KMS-11 (cell line): ENCODE data around the gene NCOA5.

Experiments
- H2AFZ ChIP-seq: fragments of 200-600 bp; sonication (generic); 2 replicates; pipeline ENCODE4 v1.6.1; 2016; ENCODE audit warnings: antibody characterized with exemption, mixed run types, low read depth
- H3K27ac ChIP-seq: fragments of 200-600 bp; sonication (generic); 2 replicates; pipeline ENCODE4 v1.6.1; 2016; ENCODE audit warnings: mild to moderate bottlenecking, mixed run types
- H3K27me3 ChIP-seq: fragments of 200-600 bp; sonication (generic); 2 replicates; pipeline ENCODE4 v1.6.1; 2017; ENCODE audit warnings: mild to moderate bottlenecking, low read depth, mixed run types, moderate library complexity; ENCODE audit not compliant: insufficient read depth
- H3K36me3 ChIP-seq: fragments of 200-600 bp; sonication (generic); 2 replicates; pipeline ENCODE4 v1.6.1; 2017; ENCODE audit warnings: mild to moderate bottlenecking, mixed run types; ENCODE audit not compliant: insufficient read depth
- H3K4me1 ChIP-seq: fragments of 200-600 bp; sonication (generic); 2 replicates; pipeline ENCODE4 v1.6.1; 2016; ENCODE audit warnings: mild to moderate bottlenecking, low read depth, mixed run types; ENCODE audit not compliant: poor library complexity, severe bottlenecking
- H3K4me2 ChIP-seq: fragments of 200-600 bp; sonication (generic); 2 replicates; pipeline ENCODE4 v1.7.0; 2016; ENCODE audit warnings: mild to moderate bottlenecking, mixed run types
- H3K4me3 ChIP-seq: fragments of 200-600 bp; sonication (generic); IDR thresholded peaks from 2 replicates; pipeline ENCODE4 v1.6.1; 2017; ENCODE audit warnings: low read depth, low read length, mixed read lengths; ENCODE audit not compliant: insufficient read depth
- H3K79me2 ChIP-seq: fragments of 200-600 bp; sonication (generic); 2 replicates; pipeline ENCODE4 v1.6.1; 2016; ENCODE audit warnings: low read depth, mixed run types; ENCODE audit not compliant: insufficient read depth
- H3K9ac ChIP-seq: fragments of 200-600 bp; sonication (generic); 2 replicates; pipeline ENCODE4 v1.6.1; 2016; ENCODE audit warnings: mild to moderate bottlenecking, mixed run types
- H4K20me1 ChIP-seq: fragments of 200-600 bp; sonication (generic); 2 replicates; pipeline ENCODE4 v1.6.1; 2016; ENCODE audit warnings: mild to moderate bottlenecking, mixed run types; ENCODE audit not compliant: insufficient read depth
- TF ChIP-seq, protein P1 (sequence below): fragments of 200-600 bp; sonication (generic); conservative IDR thresholded peaks from 2 replicates; pipeline ENCODE4 v1.6.1; 2017; ENCODE audit warnings: low read depth, mild to moderate bottlenecking, antibody characterized with exemption, low read length, moderate library complexity, mixed read lengths

Gene NCOA5

GRCh38 chr20:46118481-46119020, 28.8 kb upstream of the NCOA5 start:
- Histone ChIP-seq H3K9ac (no peak overlapping the region), H3K4me3 (no peak overlapping the region), H4K20me1 (no peaks in the 10 kb centered on the region), H3K4me1 (no peaks in the 10 kb centered on the region), H2AFZ (no peak overlapping the region), H3K36me3 (no peaks in the 10 kb centered on the region), H3K27ac (no peak overlapping the region), H3K79me2 (no peaks in the 10 kb centered on the region), H3K27me3 (peaks cover 79% of the 10 kb centered on the region), H3K4me2 (no peak overlapping the region)
- TF ChIP-seq, protein P1, sequence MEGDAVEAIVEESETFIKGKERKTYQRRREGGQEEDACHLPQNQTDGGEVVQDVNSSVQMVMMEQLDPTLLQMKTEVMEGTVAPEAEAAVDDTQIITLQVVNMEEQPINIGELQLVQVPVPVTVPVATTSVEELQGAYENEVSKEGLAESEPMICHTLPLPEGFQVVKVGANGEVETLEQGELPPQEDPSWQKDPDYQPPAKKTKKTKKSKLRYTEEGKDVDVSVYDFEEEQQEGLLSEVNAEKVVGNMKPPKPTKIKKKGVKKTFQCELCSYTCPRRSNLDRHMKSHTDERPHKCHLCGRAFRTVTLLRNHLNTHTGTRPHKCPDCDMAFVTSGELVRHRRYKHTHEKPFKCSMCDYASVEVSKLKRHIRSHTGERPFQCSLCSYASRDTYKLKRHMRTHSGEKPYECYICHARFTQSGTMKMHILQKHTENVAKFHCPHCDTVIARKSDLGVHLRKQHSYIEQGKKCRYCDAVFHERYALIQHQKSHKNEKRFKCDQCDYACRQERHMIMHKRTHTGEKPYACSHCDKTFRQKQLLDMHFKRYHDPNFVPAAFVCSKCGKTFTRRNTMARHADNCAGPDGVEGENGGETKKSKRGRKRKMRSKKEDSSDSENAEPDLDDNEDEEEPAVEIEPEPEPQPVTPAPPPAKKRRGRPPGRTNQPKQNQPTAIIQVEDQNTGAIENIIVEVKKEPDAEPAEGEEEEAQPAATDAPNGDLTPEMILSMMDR, result no peak

DNA sequence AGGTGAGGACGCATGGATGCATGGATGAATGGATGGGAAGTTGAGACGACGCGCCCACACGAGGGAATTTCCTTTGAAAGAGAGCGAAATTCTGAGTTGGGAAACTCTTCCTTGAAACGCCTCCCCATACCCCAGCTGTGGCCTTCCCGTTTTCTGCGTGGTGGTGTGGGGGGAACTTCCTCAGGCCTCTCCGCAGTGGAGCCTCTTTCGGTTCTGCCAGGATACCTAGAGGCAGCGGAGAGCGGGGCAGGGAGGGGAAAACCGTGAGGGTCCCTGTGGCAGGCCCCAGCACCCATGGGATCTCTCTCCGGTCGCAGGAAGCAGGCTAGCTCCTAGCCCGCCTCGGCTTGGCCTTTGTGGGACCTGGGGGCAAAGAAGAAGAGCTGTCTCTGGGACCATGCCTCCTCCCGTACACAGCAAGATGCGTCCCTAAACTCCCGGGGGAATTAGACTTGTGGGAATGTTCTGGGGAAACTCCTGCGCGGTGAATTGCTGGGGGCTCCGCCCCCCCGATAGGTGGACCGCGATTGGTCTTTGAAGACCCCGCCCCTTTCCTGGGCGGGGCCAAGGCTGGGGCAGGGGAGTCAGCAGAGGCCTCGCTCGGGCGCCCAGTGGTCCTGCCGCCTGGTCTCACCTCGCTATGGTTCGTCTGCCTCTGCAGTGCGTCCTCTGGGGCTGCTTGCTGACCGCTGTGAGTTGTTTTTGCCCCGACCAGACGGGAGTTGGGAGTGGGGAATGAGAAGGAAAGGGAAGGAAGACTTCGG, 28.1 kb upstream of the NCOA5 start, which contains the start of gene CD40:
TSS of gene CD40 (plus strand) at position 611 of the 764 bp plus-strand sequence. CDS start at position 641, 30 bp downstream.
- H3K4me2 ChIP-seq, result no peak within 1 kb of the TSS
- TF ChIP-seq, protein P1, result no peak
- no peaks in the 10 kb centered on the region for H4K20me1 ChIP-seq
- H3K27me3 ChIP-seq, result peaks cover 79% of the 10 kb centered on the region
- H3K9ac ChIP-seq, result no peak within 1 kb of the TSS
- no peak within 1 kb of the TSS for H2AFZ ChIP-seq
- no peak within 1 kb of the TSS for H3K27ac ChIP-seq
- H3K79me2 ChIP-seq, result no peaks in the 10 kb centered on the region
- H3K4me1 ChIP-seq, result no peaks in the 10 kb centered on the region
- no peaks in the 10 kb centered on the region for H3K36me3 ChIP-seq
- H3K4me3 ChIP-seq, result no peak within 1 kb of the TSS

- no peak overlapping the region for H3K4me3 ChIP-seq
- H4K20me1 ChIP-seq, result no peaks in the 10 kb centered on the region
- no peaks in the 10 kb centered on the region for H3K79me2 ChIP-seq
- peaks cover 19% of the 10 kb centered on the region for H3K4me1 ChIP-seq
- TF ChIP-seq, protein P1, result no peak
- no peak overlapping the region for H3K27ac ChIP-seq
- no peak overlapping the region for H3K9ac ChIP-seq
- H3K36me3 ChIP-seq, result no peaks in the 10 kb centered on the region
- H3K27me3 ChIP-seq, result peaks cover 79% of the 10 kb centered on the region
- H2AFZ ChIP-seq, result no peak overlapping the region
- H3K4me2 ChIP-seq, result no peak overlapping the region
Observed at GRCh38 chr20:46114449-46114848, 24.7 kb upstream of the NCOA5 start.

- no peaks in the 10 kb centered on the region for H3K36me3 ChIP-seq
- H3K27ac ChIP-seq, result no peak overlapping the region
- H2AFZ ChIP-seq, result no peak overlapping the region
- TF ChIP-seq, protein P1, result no peak
- H3K27me3 ChIP-seq, result peaks cover 84% of the 10 kb centered on the region
- H4K20me1 ChIP-seq, result no peaks in the 10 kb centered on the region
- no peak overlapping the region for H3K9ac ChIP-seq
- H3K4me3 ChIP-seq, result no peak overlapping the region
- no peaks in the 10 kb centered on the region for H3K79me2 ChIP-seq
- peaks cover 28% of the 10 kb centered on the region for H3K4me1 ChIP-seq
- H3K4me2 ChIP-seq, result no peak overlapping the region
Observed at GRCh38 chr20:46113113-46113470, 23.3 kb upstream of the NCOA5 start.
